PFSK-1 (cell line): Measurements from ENCODE around the gene SEMA6A.

Experiments used
- FOXP2 ChIP-seq: optimal IDR thresholded peaks from 2 replicates; pipeline ENCODE3; 2011; ENCODE audit warnings: borderline replicate concordance, control low read depth, inconsistent platforms; ENCODE audit not compliant: insufficient read depth; ENCODE audit errors: extremely low read length, extremely low read depth
- POLR2AphosphoS5 ChIP-seq: IDR thresholded peaks from 2 replicates; pipeline ENCODE4 v1.6.1; 2012; ENCODE audit warnings: low read depth, mild to moderate bottlenecking, control low read depth, low read length, moderate library complexity
- REST ChIP-seq, 2 experiments: IDR thresholded peaks; 2 replicates each; pipeline versions ENCODE4 v1.6.1 to v1.8.0; 2011 to 2012; ENCODE audit warnings: low read depth in 2 of 2, low read length in 2 of 2, control low read depth in 1 of 2, inconsistent platforms in 1 of 2, mild to moderate bottlenecking in 1 of 2, moderate library complexity in 1 of 2; ENCODE audit not compliant: insufficient read depth in 1 of 2
- SIN3A ChIP-seq: IDR thresholded peaks from 2 replicates; pipeline ENCODE4 v1.6.1; 2012; ENCODE audit warnings: mild to moderate bottlenecking, low read length, moderate library complexity, borderline replicate concordance; ENCODE audit not compliant: insufficient read depth
- TAF1 ChIP-seq: IDR thresholded peaks from 2 replicates; pipeline ENCODE4 v1.6.1; 2012; ENCODE audit warnings: low read length, control low read depth, borderline replicate concordance; ENCODE audit not compliant: insufficient read depth

SEMA6A gene

GRCh38 chr5:116510517-116510916, 64.1 kb downstream of the SEMA6A start:
- TF ChIP-seq POLR2AphosphoS5 = no peak
- TF ChIP-seq REST (IDR thresholded peaks at IDR 0.05; ENCODE audit: insufficient read depth in 1 of 2, low read depth in 2 of 2, low read length in 2 of 2) = no peak
- TF ChIP-seq TAF1 = no peak
- TF ChIP-seq SIN3A = no peak
- TF ChIP-seq FOXP2 = no peak

GRCh38 chr5:116509483-116510244, 65.0 kb downstream of the SEMA6A start:
- no peak for TF ChIP-seq SIN3A
- TF ChIP-seq FOXP2 = no peak
- no peak for TF ChIP-seq TAF1
- no peak for TF ChIP-seq REST (IDR thresholded peaks at IDR 0.05; ENCODE audit: insufficient read depth in 1 of 2, low read depth in 2 of 2, low read length in 2 of 2)
- no peak for TF ChIP-seq POLR2AphosphoS5

- TF ChIP-seq TAF1 = no peak
- no peak for TF ChIP-seq REST (IDR thresholded peaks at IDR 0.05; ENCODE audit: insufficient read depth in 1 of 2, low read depth in 2 of 2, low read length in 2 of 2)
These were observed 65.8 kb downstream of the SEMA6A start for GRCh38 chr5:116508835-116509234.

GRCh38 chr5:116507941-116508655, 66.5 kb downstream of the SEMA6A start:
- no peak for TF ChIP-seq SIN3A
- no peak for TF ChIP-seq POLR2AphosphoS5
- no peak for TF ChIP-seq FOXP2
- no peak for TF ChIP-seq TAF1
- TF ChIP-seq REST (IDR thresholded peaks at IDR 0.05; ENCODE audit: insufficient read depth in 1 of 2, low read depth in 2 of 2, low read length in 2 of 2) = no peak

GRCh38 chr5:116507051-116507537, 67.5 kb downstream of the SEMA6A start:
- TF ChIP-seq FOXP2 = no peak
- no peak for TF ChIP-seq SIN3A
- TF ChIP-seq TAF1 = no peak
